PC-3 (cell line): ENCODE results near the gene PLA2G4C. TPM values are rescaled to one million over a fixed set of nuclear protein-coding genes. Genes with fewer than 3 reads are reported as not detected.

Experiments used
- ATAC-seq: fragments of 200-7000 bp; cut with Tn5 transposase; 2 replicates; pipeline ENCODE4 v1.9.1; 2020; ENCODE audit warnings: mild to moderate bottlenecking, moderate library complexity
- BruUV-seq: library from RNA; stranded (reverse); fragments of 400-500 nt; replicated peaks from 2 replicates; lab custom pipeline; 2021; lab: Mats Ljungman, UMichigan
- CTCF ChIA-PET: fragments of 300-600 bp; sonication (Branson Sonifier 250); formaldehyde crosslinking; loops from one replicate; lab custom pipeline; 2022; ENCODE audit warnings: antibody characterized with exemption; lab: Charles Lee
- POLR2A ChIA-PET: fragments of 300-600 bp; sonication (Branson Sonifier 250); formaldehyde crosslinking; loops from one replicate; lab custom pipeline; 2022; ENCODE audit warnings: antibody characterized with exemption; ENCODE audit not compliant: unreplicated experiment; lab: Charles Lee
- DNase-seq: peaks from one replicate; pipeline ENCODE4 v3.0.0-alpha.2; 2015
- H2AFZ ChIP-seq: fragments of 300-600 bp; sonication (generic); 2 replicates; pipeline ENCODE4 v1.6.0; 2016; ENCODE audit warnings: antibody characterized with exemption, low read length
- H3F3A ChIP-seq: fragments of 300-600 bp; sonication (generic); one replicate; pipeline ENCODE4 v1.6.0; 2017; ENCODE audit warnings: antibody characterized with exemption, low read length, control low read depth, mild to moderate bottlenecking; ENCODE audit not compliant: unreplicated experiment
- H3K27ac ChIP-seq: fragments of 300-600 bp; sonication (generic); 2 replicates; pipeline ENCODE4 v1.5.1; 2016; ENCODE audit warnings: mild to moderate bottlenecking, low read length
- H3K27me3 ChIP-seq: fragments of 300-600 bp; sonication (generic); 2 replicates; pipeline ENCODE4 v1.6.1; 2016; ENCODE audit warnings: low read length, mixed read lengths
- H3K36me3 ChIP-seq: fragments of 300-600 bp; sonication (generic); 2 replicates; pipeline ENCODE4 v1.6.1; 2016; ENCODE audit warnings: low read depth, mixed run types, low read length, mixed read lengths
- H3K4me1 ChIP-seq: fragments of 300-600 bp; sonication (generic); 2 replicates; pipeline ENCODE4 v1.5.1; 2016; ENCODE audit warnings: low read length; ENCODE audit not compliant: insufficient read depth
- H3K4me2 ChIP-seq: fragments of 300-600 bp; sonication (generic); 2 replicates; pipeline ENCODE4 v1.6.0; 2016; ENCODE audit warnings: low read length
- H3K4me3 ChIP-seq: fragments of 300-600 bp; sonication (generic); 2 replicates; pipeline ENCODE4 v1.5.1; 2016; ENCODE audit warnings: mild to moderate bottlenecking, low read length, mixed read lengths
- H3K79me2 ChIP-seq: fragments of 300-600 bp; sonication (generic); 2 replicates; pipeline ENCODE4 v1.6.1; 2017; ENCODE audit warnings: low read length, mixed read lengths
- H3K9ac ChIP-seq: fragments of 300-600 bp; sonication (generic); 2 replicates; pipeline ENCODE4 v1.6.0; 2016; ENCODE audit warnings: mild to moderate bottlenecking, low read length
- H3K9me2 ChIP-seq: fragments of 300-600 bp; sonication (generic); replicated peaks from 2 replicates; pipeline ENCODE4 v1.6.1; 2016; ENCODE audit warnings: mixed run types, low read length, mixed read lengths
- H3K9me3 ChIP-seq: fragments of 300-600 bp; sonication (generic); 2 replicates; pipeline ENCODE4 v1.6.1; 2016; ENCODE audit warnings: low read length, mixed read lengths
- H4K20me1 ChIP-seq: fragments of 300-600 bp; sonication (generic); 2 replicates; pipeline ENCODE4 v1.6.1; 2016; ENCODE audit warnings: low read length, mixed read lengths
- EZH2 ChIP-seq: fragments of 300-600 bp; sonication (generic); IDR thresholded peaks from one replicate; pipeline ENCODE4 v1.6.1; 2017; ENCODE audit warnings: antibody characterized with exemption, mild to moderate bottlenecking, low read length; ENCODE audit not compliant: unreplicated experiment
- EZH2phosphoT487 ChIP-seq: fragments of 300-600 bp; sonication (generic); IDR thresholded peaks from 2 replicates; pipeline ENCODE4 v1.6.1; 2018; ENCODE audit warnings: mild to moderate bottlenecking, antibody characterized with exemption, low read length, borderline replicate concordance
- intact Hi-C: fragments of 100-400 bp; cut with micrococcal nuclease; formaldehyde crosslinking; loops from 2 replicates; pipeline ENCODE4 v1.9.0; 2023
- total RNA-seq: library from RNA; depleted of rRNA; stranded (reverse); fragments of >200 nt; gene quantifications from 2 replicates; pipeline ENCODE4 v1.2.3, GENCODE V29; 2014
- TF ChIP-seq, protein P1 (sequence below): fragments of 300-600 bp; sonication (generic); conservative IDR thresholded peaks from 2 replicates; pipeline ENCODE4 v1.5.1; 2017; ENCODE audit warnings: antibody characterized with exemption, low read depth, mild to moderate bottlenecking, low read length

PLA2G4C gene
- total RNA-seq, 1 experiment from 2014 or later = 2.6 TPM

DNA sequence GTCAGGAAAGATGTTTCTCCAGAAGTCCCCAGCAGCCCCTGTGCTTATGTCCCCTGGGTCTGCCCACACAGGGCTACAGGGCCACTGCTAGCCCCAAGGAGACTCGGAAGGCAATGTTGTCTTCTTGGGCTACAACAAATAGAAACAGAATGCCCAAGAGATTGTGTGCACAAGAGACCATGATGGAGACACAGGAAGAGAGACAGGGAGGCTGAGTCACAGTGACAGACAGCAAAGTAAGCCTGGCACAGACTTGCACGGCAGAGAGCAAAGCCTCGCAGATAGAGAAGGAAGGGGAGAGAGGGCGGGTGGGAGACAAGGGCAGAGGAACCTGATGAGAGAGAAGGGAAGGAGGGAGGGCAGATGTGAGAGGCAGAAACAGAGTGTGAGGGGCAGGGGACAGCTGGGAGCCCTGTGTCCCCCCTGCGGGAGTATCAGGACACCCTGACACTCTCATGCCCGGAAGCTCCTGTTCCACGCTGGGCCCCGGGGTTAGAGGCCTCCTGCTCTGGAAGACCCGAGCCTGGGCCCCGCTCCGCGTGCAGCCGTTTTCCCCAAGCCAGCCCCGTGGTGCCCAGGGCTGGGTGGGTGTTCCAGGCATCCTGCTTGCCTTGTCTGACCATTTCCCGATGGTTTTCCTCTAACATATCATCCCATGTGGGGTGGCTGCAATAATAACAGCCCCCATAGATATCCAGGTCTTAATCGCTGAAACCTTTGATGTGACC is 2.7 kb upstream of the PLA2G4C start:
- H3K4me2 ChIP-seq = no peak overlapping the region
- 0 out of 2 replicates have a peak, but pooled peaks cover 4% of the 10 kb centered on the region for H3K4me1 ChIP-seq
- H3K27me3 ChIP-seq = no peaks in the 10 kb centered on the region
- no peak overlapping the region for H3K27ac ChIP-seq
- no peak overlapping the region for H2AFZ ChIP-seq
- no peaks in the 10 kb centered on the region for H3K9me2 ChIP-seq
- ChIA-PET CTCF (no interaction called here), POLR2A (no interaction called here)
- intact Hi-C loops = no loop called here
- H4K20me1 ChIP-seq = no peaks in the 10 kb centered on the region
- H3F3A ChIP-seq = peaks cover 4% of the 10 kb centered on the region
- no peak for DNase-seq
- no peaks in the 10 kb centered on the region for H3K79me2 ChIP-seq
- no peak overlapping the region for H3K9ac ChIP-seq
- H3K4me3 ChIP-seq = no peak overlapping the region
- TF ChIP-seq, protein P1, sequence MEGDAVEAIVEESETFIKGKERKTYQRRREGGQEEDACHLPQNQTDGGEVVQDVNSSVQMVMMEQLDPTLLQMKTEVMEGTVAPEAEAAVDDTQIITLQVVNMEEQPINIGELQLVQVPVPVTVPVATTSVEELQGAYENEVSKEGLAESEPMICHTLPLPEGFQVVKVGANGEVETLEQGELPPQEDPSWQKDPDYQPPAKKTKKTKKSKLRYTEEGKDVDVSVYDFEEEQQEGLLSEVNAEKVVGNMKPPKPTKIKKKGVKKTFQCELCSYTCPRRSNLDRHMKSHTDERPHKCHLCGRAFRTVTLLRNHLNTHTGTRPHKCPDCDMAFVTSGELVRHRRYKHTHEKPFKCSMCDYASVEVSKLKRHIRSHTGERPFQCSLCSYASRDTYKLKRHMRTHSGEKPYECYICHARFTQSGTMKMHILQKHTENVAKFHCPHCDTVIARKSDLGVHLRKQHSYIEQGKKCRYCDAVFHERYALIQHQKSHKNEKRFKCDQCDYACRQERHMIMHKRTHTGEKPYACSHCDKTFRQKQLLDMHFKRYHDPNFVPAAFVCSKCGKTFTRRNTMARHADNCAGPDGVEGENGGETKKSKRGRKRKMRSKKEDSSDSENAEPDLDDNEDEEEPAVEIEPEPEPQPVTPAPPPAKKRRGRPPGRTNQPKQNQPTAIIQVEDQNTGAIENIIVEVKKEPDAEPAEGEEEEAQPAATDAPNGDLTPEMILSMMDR = no peak
- no peak for TF ChIP-seq EZH2phosphoT487
- TF ChIP-seq EZH2 = no peak
- no peaks in the 10 kb centered on the region for H3K36me3 ChIP-seq
- no TSS peak for BruUV-seq
- no peaks in the 10 kb centered on the region for H3K9me3 ChIP-seq
- no peak for ATAC-seq

DNA sequence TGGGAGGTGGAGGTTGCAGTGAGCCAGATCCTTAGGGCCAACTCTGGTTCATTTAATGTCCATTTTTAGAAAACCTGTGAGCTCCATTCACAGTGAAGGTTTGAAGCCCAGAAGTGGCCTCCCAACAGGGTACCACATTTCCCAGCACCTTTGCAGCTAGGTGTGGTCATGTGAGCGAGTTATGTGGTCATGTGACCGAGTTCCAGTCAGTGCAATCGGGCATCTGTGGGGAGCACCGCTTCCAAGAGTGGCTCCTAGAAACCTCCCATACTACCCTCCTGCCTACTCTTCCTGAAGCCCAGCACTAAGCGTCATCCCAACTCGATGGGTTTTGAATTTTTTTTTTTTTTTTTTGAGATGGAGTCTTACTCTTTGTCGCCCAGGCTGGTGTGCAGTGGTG is 663 bp upstream of the PLA2G4C start:
- intact Hi-C loops = no loop called here
- Histone ChIP-seq H3K9ac (no peak overlapping the region), H3K79me2 (no peaks in the 10 kb centered on the region), H3K36me3 (no peaks in the 10 kb centered on the region), H3K4me2 (peak overlapping the region; percentile 92; the same call in 1 of the 2 replicates), H3K4me1 (0 out of 2 replicates have a peak, but pooled peaks cover 4% of the 10 kb centered on the region), H3K27ac (no peak overlapping the region), H2AFZ (no peak overlapping the region), H3F3A (peaks cover 4% of the 10 kb centered on the region), H3K27me3 (no peaks in the 10 kb centered on the region), H3K9me2 (no peaks in the 10 kb centered on the region), H4K20me1 (no peaks in the 10 kb centered on the region), H3K4me3 (no peak overlapping the region), H3K9me3 (no peaks in the 10 kb centered on the region)
- ChIA-PET CTCF (no interaction called here), POLR2A (no interaction called here)
- TF ChIP-seq EZH2phosphoT487 (no peak), EZH2 (no peak)
- TF ChIP-seq, protein P1 = no peak
- BruUV-seq = no TSS peak
- DNase-seq (no peak), ATAC-seq (no peak)
